CD14-positive monocyte (primary cell): ENCODE results near the gene TMEM240. TPM values are rescaled to one million over a fixed set of nuclear protein-coding genes. Genes with fewer than 3 reads are reported as not detected.
A peak's percentile ranks its signal among the peaks of the same experiment; 100 is the strongest.

Experiments
- DNase-seq, 3 donors: peaks; one replicate each; pipeline ENCODE4 v3.0.0-alpha.2; 2011 to 2022
- H2AFZ ChIP-seq: 2 replicates; pipeline ENCODE4 v1.6.0; 2012; ENCODE audit warnings: mild to moderate bottlenecking, low read depth, low read length, inconsistent platforms; ENCODE audit not compliant: insufficient read depth, poor library complexity, severe bottlenecking
- H3K27ac ChIP-seq, 2 donors: 1 replicate in 1 of 2; 2 replicates in 1 of 2; pipeline ENCODE4 v1.5.1; 2012 to 2013; ENCODE audit warnings: low read length in 2 of 2, control low read depth in 1 of 2, inconsistent platforms in 1 of 2, low read depth in 1 of 2, mild to moderate bottlenecking in 1 of 2
- H3K27me3 ChIP-seq, 2 donors: one replicate each; pipeline versions ENCODE4 v1.6.0 to v1.6.1; 2011 to 2013; ENCODE audit warnings: low read length in 2 of 2; ENCODE audit not compliant: control insufficient read depth in 2 of 2, insufficient read depth in 2 of 2
- H3K36me3 ChIP-seq, 2 donors: replicated peaks in 1 of 2; 1 replicate in 1 of 2; 2 replicates in 1 of 2; pipeline versions ENCODE4 v1.5.1 to v1.6.1; 2012 to 2013; ENCODE audit warnings: low read length in 2 of 2, control low read depth in 1 of 2, inconsistent platforms in 1 of 2, mild to moderate bottlenecking in 1 of 2; ENCODE audit not compliant: insufficient read depth in 2 of 2, control insufficient read depth in 1 of 2
- H3K4me1 ChIP-seq, 2 donors: 1 replicate in 1 of 2; 2 replicates in 1 of 2; pipeline versions ENCODE4 v1.5.1 to v1.6.1; 2012 to 2013; ENCODE audit warnings: low read length in 2 of 2, control low read depth in 1 of 2, inconsistent platforms in 1 of 2, mild to moderate bottlenecking in 1 of 2, moderate library complexity in 1 of 2; ENCODE audit not compliant: insufficient read depth in 2 of 2, control insufficient read depth in 1 of 2
- H3K4me2 ChIP-seq: replicated peaks from 2 replicates; pipeline ENCODE3; 2012; ENCODE audit warnings: low read length, moderate library complexity, mild to moderate bottlenecking; ENCODE audit not compliant: poor library complexity, severe bottlenecking; ENCODE audit errors: extremely low read depth
- H3K4me3 ChIP-seq, 3 experiments: fragments of 200-600 bp in 1 of 3; sonication (generic) in 1 of 3; replicated peaks in 1 of 3; 1 replicate in 2 of 3; 2 replicates in 1 of 3; pipeline ENCODE4 v1.5.1; 2011 to 2013; ENCODE audit warnings: low read length in 3 of 3, mild to moderate bottlenecking in 3 of 3, control low read depth in 2 of 3, low read depth in 2 of 3, inconsistent platforms in 1 of 3, moderate library complexity in 1 of 3
- H3K79me2 ChIP-seq: 2 replicates; pipeline ENCODE4 v1.6.0; 2012; ENCODE audit warnings: mild to moderate bottlenecking, control low read depth, inconsistent platforms, low read length, moderate library complexity; ENCODE audit not compliant: insufficient read depth
- H3K9ac ChIP-seq: 2 replicates; pipeline ENCODE4 v1.6.0; 2017; ENCODE audit warnings: low read length, mild to moderate bottlenecking; ENCODE audit not compliant: insufficient read depth, poor library complexity, severe bottlenecking
- H3K9me3 ChIP-seq, 2 donors: replicated peaks in 1 of 2; 1 replicate in 1 of 2; 2 replicates in 1 of 2; pipeline versions ENCODE4 v1.5.1 to v1.6.1; 2012 to 2013; ENCODE audit warnings: low read length in 2 of 2, control low read depth in 1 of 2; ENCODE audit not compliant: control insufficient read depth in 1 of 2, insufficient read depth in 1 of 2
- H4K20me1 ChIP-seq: 2 replicates; pipeline ENCODE4 v1.6.0; 2012; ENCODE audit warnings: mild to moderate bottlenecking, low read length, control low read depth, moderate library complexity; ENCODE audit not compliant: insufficient read depth
- H3K27ac Mint-ChIP-seq, 7 donors: one replicate each; pipeline ENCODE4 v1.8.0; 2020; ENCODE audit warnings: mild to moderate bottlenecking in 7 of 7, mixed read lengths in 7 of 7, moderate library complexity in 6 of 7, inconsistent platforms in 2 of 7
- H3K27me3 Mint-ChIP-seq, 3 donors: one replicate each; pipeline ENCODE4 v1.8.0; 2021 to 2022; ENCODE audit warnings: low read depth in 3 of 3, mild to moderate bottlenecking in 3 of 3, mixed read lengths in 3 of 3, moderate library complexity in 3 of 3, inconsistent platforms in 1 of 3
- H3K36me3 Mint-ChIP-seq, 2 donors: one replicate each; pipeline ENCODE4 v1.8.0; 2020; ENCODE audit warnings: mixed read lengths in 2 of 2, inconsistent platforms in 1 of 2, mild to moderate bottlenecking in 1 of 2
- H3K4me1 Mint-ChIP-seq: one replicate; pipeline ENCODE4 v1.8.0; 2020; ENCODE audit warnings: mild to moderate bottlenecking, mixed read lengths
- H3K4me3 Mint-ChIP-seq, 2 donors: one replicate each; pipeline ENCODE4 v1.8.0; 2020; ENCODE audit warnings: mild to moderate bottlenecking in 2 of 2, mixed read lengths in 2 of 2, moderate library complexity in 1 of 2
- H3K9me3 Mint-ChIP-seq, 7 donors: one replicate each; pipeline ENCODE4 v1.8.0; 2020 to 2022; ENCODE audit warnings: mixed read lengths in 7 of 7, mild to moderate bottlenecking in 6 of 7, moderate library complexity in 6 of 7, inconsistent platforms in 2 of 7
- WGBS: methylation state at CpG from one replicate; pipeline ENCODE4 v1.1.5; 2013; ENCODE audit warnings: missing lambda C conversion rate; ENCODE audit not compliant: insufficient coverage; 5-methylcytosine and 5-hydroxymethylcytosine counted together
- intact Hi-C, 2 donors: fragments of 100-400 bp; cut with micrococcal nuclease; formaldehyde crosslinking; loops; one replicate each; pipeline versions ENCODE4 v1.15.0 to v1.15.1; 2023
- polyA minus RNA-seq: library from RNA; depleted of rRNA, polyadenylated mRNA; stranded (reverse); fragments of >200 nt; gene quantifications from 2 replicates; pipeline ENCODE4 v1.2.3, GENCODE V29; 2012
- polyA plus RNA-seq, 3 donors: library from polyadenylated mRNA; depleted of rRNA in 1 of 3; unstranded in 2 of 3; stranded (reverse) in 1 of 3; fragments of 300-500 nt in 2 of 3; fragments of >200 nt in 1 of 3; fragmentation: Illumina TruSeq in 2 of 3; gene quantifications; 1 replicate in 2 of 3; 2 replicates in 1 of 3; pipeline ENCODE4 v1.2.3, GENCODE V29; 2012 to 2021
- total RNA-seq, 12 experiments: library from RNA in 1 of 12; stranded (reverse) in 1 of 12; fragments of 120-200 nt in 1 of 12; gene quantifications; one replicate each; pipeline ENCODE4 v1.2.4 and lab custom pipeline; 2013 to 2026; ENCODE audit warnings: mixed read lengths in 6 of 12, inconsistent platforms in 1 of 12
- TF ChIP-seq, protein P1 (sequence below): fragments of 200-600 bp; IDR thresholded peaks from one replicate; pipeline ENCODE4 v1.8.0; 2022; ENCODE audit warnings: antibody characterized with exemption, mild to moderate bottlenecking

The TMEM240 gene
- total RNA-seq (2013), result not detected
- polyA plus RNA-seq, result not detected
- not detected in 2 replicates for polyA minus RNA-seq
- total RNA-seq (lab: John Stamatoyannopoulos, UW), result 0 to 2.0 (median 0.68) reads per million in 11 experiments

DNA sequence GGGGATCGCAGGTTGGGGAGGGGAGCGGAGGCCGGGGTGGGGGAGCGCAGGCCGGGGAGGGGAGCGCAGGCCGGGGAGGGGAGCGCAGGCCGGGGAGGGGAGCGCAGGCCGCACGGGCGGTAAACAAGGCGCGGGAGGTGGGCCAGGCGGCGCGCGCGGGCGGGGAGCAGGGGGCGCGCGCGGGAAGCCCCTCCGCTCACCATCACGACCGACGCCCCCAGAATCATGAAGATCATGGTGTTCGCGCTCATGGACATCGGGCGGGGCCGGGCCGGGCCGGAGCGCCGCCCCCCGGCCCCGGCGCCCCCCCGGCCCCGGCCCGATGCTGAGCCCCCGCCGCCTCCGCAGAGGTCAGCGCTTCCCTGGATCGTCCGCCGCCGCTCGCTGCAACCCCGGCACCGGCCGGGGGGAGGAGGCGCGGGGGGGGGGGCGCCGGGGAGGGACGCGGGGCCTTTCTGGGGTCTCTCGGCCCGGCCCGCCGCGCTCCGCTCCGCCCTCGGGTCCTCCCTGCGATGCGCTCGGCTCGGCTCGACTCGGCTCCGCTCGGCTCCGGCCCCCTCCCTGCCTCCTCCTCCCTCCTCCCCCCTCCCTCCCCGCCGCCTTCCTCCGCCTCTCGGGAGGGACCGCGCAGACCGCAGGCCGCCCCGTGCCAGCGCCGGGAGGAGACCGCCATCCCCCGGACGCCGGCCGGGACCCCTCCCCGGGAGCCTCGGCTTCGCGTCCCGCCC, at the start of gene TMEM240:
Gene TMEM240, minus strand, starts transcription at position 535 of the 728 bp plus-strand sequence. Its CDS starts 278 bp downstream, at position 257.
- peak in 1 of 3 donors; percentile 10 for DNase-seq
- Histone ChIP-seq H3K36me3 (peaks cover 31 to 36% of the 10 kb centered on the region in 2 donors), H3K27me3 (peaks cover 0 to 20% of the 10 kb centered on the region in 2 donors), H2AFZ (no peak within 1 kb of the TSS), H4K20me1 (peaks cover 11% of the 10 kb centered on the region), H3K79me2 (no peaks in the 10 kb centered on the region), H3K9me3 (no peaks in the 10 kb centered on the region), H3K4me1 (peaks cover 0 to 7% of the 10 kb centered on the region in 2 donors), H3K4me3 (peak within 1 kb of the TSS in 1 of 3 experiments; percentile 20), H3K4me2 (peak within 1 kb of the TSS; percentile 34), H3K27ac (no peak within 1 kb of the TSS), H3K9ac (no peak within 1 kb of the TSS)
- Mint-ChIP-seq H3K4me3 (peak within 1 kb of the TSS in 1 of 2 donors; percentile 62), H3K9me3 (peaks cover 0 to 3% (median 0%) of the 10 kb centered on the region in 7 donors), H3K27me3 (peaks cover 4 to 28% (median 17%) of the 10 kb centered on the region in 3 donors), H3K4me1 (no peaks in the 10 kb centered on the region), H3K36me3 (peaks cover 33 to 36% of the 10 kb centered on the region in 2 donors), H3K27ac (no peak within 1 kb of the TSS)
- intact Hi-C loops, result no loop called here
- TF ChIP-seq, protein P1, sequence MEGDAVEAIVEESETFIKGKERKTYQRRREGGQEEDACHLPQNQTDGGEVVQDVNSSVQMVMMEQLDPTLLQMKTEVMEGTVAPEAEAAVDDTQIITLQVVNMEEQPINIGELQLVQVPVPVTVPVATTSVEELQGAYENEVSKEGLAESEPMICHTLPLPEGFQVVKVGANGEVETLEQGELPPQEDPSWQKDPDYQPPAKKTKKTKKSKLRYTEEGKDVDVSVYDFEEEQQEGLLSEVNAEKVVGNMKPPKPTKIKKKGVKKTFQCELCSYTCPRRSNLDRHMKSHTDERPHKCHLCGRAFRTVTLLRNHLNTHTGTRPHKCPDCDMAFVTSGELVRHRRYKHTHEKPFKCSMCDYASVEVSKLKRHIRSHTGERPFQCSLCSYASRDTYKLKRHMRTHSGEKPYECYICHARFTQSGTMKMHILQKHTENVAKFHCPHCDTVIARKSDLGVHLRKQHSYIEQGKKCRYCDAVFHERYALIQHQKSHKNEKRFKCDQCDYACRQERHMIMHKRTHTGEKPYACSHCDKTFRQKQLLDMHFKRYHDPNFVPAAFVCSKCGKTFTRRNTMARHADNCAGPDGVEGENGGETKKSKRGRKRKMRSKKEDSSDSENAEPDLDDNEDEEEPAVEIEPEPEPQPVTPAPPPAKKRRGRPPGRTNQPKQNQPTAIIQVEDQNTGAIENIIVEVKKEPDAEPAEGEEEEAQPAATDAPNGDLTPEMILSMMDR, result no peak
- WGBS, result under 1% methylated on average over 61 of the region's 100 CpGs

DNA sequence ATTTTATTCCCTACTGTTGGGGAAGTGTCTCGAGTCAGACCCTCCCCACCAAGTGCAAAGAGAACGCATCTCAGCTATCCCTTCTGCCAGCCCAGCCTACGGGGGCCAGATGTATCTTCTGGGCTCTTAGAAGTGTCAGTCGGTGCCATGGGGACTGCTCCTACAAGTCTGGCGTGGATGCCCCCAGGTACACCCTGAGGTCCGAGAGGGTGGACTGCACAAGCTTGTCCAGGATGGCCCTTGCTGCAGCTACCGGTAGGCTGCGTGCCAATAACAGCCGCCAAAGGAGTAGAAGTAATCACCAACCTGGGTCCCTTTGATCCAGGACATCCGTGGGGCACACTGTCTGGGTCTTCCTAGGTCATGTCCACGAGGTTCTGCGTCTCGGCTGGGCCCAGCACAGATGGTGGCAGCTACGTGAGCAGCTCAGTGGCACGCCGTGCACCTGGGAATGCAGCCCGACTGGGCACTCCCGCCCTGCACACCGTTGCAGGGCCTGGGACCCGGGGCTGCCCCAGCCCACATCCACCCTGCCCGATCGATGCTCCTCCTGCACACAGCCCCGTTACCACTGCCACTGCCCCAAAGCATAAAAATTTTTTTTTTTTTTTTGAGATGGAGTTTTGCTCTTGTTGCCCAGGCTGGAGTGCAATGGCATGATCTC, 43.1 kb upstream of the TMEM240 start:
- Histone ChIP-seq H3K27ac (no peak overlapping the region), H3K4me1 (no peaks in the 10 kb centered on the region), H3K4me3 (no peak overlapping the region), H2AFZ (no peak overlapping the region), H3K79me2 (no peaks in the 10 kb centered on the region), H4K20me1 (no peaks in the 10 kb centered on the region), H3K9me3 (no peaks in the 10 kb centered on the region), H3K27me3 (peaks cover 5 to 11% of the 10 kb centered on the region in 2 donors), H3K9ac (no peak overlapping the region), H3K36me3 (no peaks in the 10 kb centered on the region), H3K4me2 (no peak overlapping the region)
- no peaks in the 10 kb centered on the region for H3K4me1 Mint-ChIP-seq
- H3K4me3 Mint-ChIP-seq, result no peak overlapping the region
- peaks cover 0 to 3% (median 0%) of the 10 kb centered on the region in 7 donors for H3K9me3 Mint-ChIP-seq
- no peaks in the 10 kb centered on the region for H3K36me3 Mint-ChIP-seq
- TF ChIP-seq, protein P1, result no peak
- H3K27me3 Mint-ChIP-seq, result peaks cover 22 to 47% (median 37%) of the 10 kb centered on the region in 3 donors
- 91% methylated on average over 22 of the region's 23 CpGs for WGBS
- DNase-seq, result no peak
- no peak overlapping the region for H3K27ac Mint-ChIP-seq
- intact Hi-C loops, result no loop called here
